Immature natural killer cell (primary cell): Measurements from ENCODE around the gene VAC14. TPM values are rescaled to one million over a fixed set of nuclear protein-coding genes. Genes with fewer than 3 reads are reported as not detected.
A peak's percentile ranks its signal among the peaks of the same experiment; 100 is the strongest.

Source experiments
- DNase-seq, 3 donors: peaks; one replicate each; pipeline ENCODE4 v3.0.0; 2022; ENCODE audit warnings: mixed read lengths in 1 of 3
- H3K27ac Mint-ChIP-seq, 6 donors: one replicate each; pipeline ENCODE4 v1.8.0; 2020; ENCODE audit warnings: mixed read lengths in 6 of 6, mild to moderate bottlenecking in 5 of 6, inconsistent platforms in 4 of 6, moderate library complexity in 3 of 6
- H3K27me3 Mint-ChIP-seq, 3 donors: one replicate each; pipeline ENCODE4 v1.8.0; 2020 to 2021; ENCODE audit warnings: low read depth in 3 of 3, mild to moderate bottlenecking in 3 of 3, mixed read lengths in 3 of 3, moderate library complexity in 3 of 3, inconsistent platforms in 1 of 3
- H3K36me3 Mint-ChIP-seq, 3 donors: one replicate each; pipeline ENCODE4 v1.8.0; 2020; ENCODE audit warnings: mixed read lengths in 3 of 3, inconsistent platforms in 2 of 3, mild to moderate bottlenecking in 2 of 3
- H3K4me1 Mint-ChIP-seq, 2 donors: one replicate each; pipeline ENCODE4 v1.8.0; 2020; ENCODE audit warnings: inconsistent platforms in 2 of 2, mild to moderate bottlenecking in 2 of 2, mixed read lengths in 2 of 2, moderate library complexity in 1 of 2
- H3K4me3 Mint-ChIP-seq, 5 donors: one replicate each; pipeline ENCODE4 v1.8.0; 2020; ENCODE audit warnings: mild to moderate bottlenecking in 5 of 5, mixed read lengths in 5 of 5, inconsistent platforms in 3 of 5, moderate library complexity in 3 of 5
- H3K9me3 Mint-ChIP-seq, 6 donors: one replicate each; pipeline ENCODE4 v1.8.0; 2020; ENCODE audit warnings: mild to moderate bottlenecking in 6 of 6, mixed read lengths in 6 of 6, inconsistent platforms in 4 of 6, moderate library complexity in 3 of 6
- polyA plus RNA-seq, 3 donors: library from polyadenylated mRNA; unstranded; fragments of 300-500 nt; fragmentation: Illumina TruSeq; gene quantifications; one replicate each; pipeline ENCODE4 v1.2.3, GENCODE V29; 2021

VAC14 gene
- polyA plus RNA-seq, 3 donors from 2014 or later = 19.1 to 42.2 (median 28.1) TPM

DNA sequence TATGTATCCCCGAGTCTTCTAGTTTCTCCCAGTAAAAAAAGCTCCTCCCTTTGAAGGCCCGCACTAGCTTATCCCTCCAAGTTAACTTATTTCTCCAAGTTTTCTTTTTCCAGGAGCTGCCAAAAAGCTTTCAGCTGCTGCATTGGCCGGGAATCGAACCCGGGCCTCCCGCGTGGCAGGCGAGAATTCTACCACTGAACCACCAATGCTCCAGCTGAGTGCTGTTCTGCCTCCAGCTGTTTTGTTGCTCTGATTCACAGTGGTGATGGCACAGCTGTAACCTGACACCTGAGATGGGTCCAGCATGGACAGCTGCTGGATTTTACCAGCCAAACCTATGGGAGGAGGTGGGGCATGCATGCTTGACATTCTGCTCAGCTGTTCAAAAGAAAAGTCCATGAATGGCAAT is 22.1 kb downstream of the VAC14 start:
- peaks cover 23 to 64% (median 36%) of the 10 kb centered on the region in 3 donors for H3K36me3 Mint-ChIP-seq
- no peaks in the 10 kb centered on the region for H3K4me1 Mint-ChIP-seq
- no peaks in the 10 kb centered on the region for H3K9me3 Mint-ChIP-seq

DNA sequence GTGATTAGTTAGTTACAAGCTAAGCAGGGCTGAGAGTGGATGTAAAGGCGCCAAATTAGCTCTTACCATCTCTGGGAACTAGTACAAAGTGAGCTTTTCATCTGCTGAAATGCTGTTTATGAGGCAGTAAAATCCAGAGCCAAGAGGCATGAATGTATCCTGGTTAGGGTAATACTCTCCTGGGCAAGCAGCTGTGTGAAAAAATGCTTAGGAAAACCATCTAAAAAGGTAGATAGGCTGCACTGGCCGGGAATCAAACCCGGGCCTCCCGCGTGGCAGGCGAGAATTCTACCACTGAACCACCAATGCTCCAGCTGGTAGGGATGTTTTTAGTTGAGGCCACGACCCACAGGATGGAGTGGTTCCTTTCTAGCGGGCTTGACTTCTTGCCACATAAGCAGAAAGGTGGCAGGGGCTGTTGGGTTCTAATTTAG is 23.0 kb downstream of the VAC14 start:
- H3K36me3 Mint-ChIP-seq = peaks cover 23 to 62% (median 31%) of the 10 kb centered on the region in 3 donors
- H3K4me3 Mint-ChIP-seq = no peak overlapping the region
- H3K9me3 Mint-ChIP-seq = no peaks in the 10 kb centered on the region
- peaks cover 0 to 2% (median 2%) of the 10 kb centered on the region in 3 donors for H3K27me3 Mint-ChIP-seq
- DNase-seq = no peak
- no peaks in the 10 kb centered on the region for H3K4me1 Mint-ChIP-seq
- no peak overlapping the region for H3K27ac Mint-ChIP-seq

More for the DNA sequence above, 22.1 kb downstream of the VAC14 start:
- peaks cover 1 to 3% (median 2%) of the 10 kb centered on the region in 3 donors for H3K27me3 Mint-ChIP-seq
- DNase-seq = no peak
- no peak overlapping the region for H3K4me3 Mint-ChIP-seq
- H3K27ac Mint-ChIP-seq = no peak overlapping the region

DNA sequence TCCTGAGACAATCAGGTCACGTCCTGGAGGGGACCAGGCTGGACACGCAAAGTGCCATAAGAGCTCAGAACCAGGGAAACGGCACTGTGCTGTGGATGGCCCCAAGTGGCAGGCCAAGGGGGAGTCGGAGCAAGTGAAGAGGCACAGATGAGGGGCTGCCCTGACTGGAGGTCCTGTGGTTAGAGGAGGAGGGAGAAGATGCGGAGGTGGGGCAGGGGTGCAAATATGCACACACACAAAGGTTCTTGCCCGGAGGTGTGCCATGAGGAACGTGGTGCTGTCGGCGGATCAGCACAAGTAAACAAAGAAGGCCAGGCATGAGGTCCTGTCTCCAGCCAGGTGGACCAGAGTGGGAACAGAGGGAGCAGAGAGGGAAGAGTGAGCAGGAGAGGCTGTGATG is 23.5 kb downstream of the VAC14 start:
- H3K9me3 Mint-ChIP-seq = no peaks in the 10 kb centered on the region
- H3K27ac Mint-ChIP-seq = no peak overlapping the region

DNA sequence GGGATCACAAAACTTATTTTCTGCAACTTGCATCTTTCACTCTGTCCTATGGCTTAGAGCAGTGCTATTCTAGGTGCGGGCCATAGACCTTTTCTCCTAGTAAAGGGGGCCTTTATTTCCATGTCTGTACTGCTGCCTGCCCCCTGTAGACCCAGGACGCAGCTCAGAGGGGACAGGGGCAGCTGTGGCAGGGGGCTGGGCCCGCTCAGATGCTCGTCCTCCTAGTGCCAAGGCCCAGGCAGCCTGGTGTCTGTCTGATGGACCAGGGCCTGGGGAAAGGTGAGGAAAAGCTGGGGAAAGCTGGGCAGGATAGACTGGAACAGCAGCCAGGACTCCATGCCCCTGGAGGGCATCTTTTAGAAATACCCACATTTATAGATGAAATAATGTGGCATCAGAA is 25.6 kb downstream of the VAC14 start:
- H3K36me3 Mint-ChIP-seq = peaks cover 9 to 41% (median 40%) of the 10 kb centered on the region in 3 donors
- H3K4me3 Mint-ChIP-seq = no peak overlapping the region
- H3K9me3 Mint-ChIP-seq = no peaks in the 10 kb centered on the region
- peaks cover under 1 to 2% (median 2%) of the 10 kb centered on the region in 3 donors for H3K27me3 Mint-ChIP-seq
- DNase-seq = no peak
- no peaks in the 10 kb centered on the region for H3K4me1 Mint-ChIP-seq
- H3K27ac Mint-ChIP-seq = no peak overlapping the region

More for the DNA sequence above, 23.5 kb downstream of the VAC14 start:
- H3K36me3 Mint-ChIP-seq = peaks cover 22 to 57% (median 34%) of the 10 kb centered on the region in 3 donors
- no peak for DNase-seq
- H3K4me3 Mint-ChIP-seq = no peak overlapping the region
- peaks cover 0 to 2% (median 2%) of the 10 kb centered on the region in 3 donors for H3K27me3 Mint-ChIP-seq
- no peaks in the 10 kb centered on the region for H3K4me1 Mint-ChIP-seq

DNA sequence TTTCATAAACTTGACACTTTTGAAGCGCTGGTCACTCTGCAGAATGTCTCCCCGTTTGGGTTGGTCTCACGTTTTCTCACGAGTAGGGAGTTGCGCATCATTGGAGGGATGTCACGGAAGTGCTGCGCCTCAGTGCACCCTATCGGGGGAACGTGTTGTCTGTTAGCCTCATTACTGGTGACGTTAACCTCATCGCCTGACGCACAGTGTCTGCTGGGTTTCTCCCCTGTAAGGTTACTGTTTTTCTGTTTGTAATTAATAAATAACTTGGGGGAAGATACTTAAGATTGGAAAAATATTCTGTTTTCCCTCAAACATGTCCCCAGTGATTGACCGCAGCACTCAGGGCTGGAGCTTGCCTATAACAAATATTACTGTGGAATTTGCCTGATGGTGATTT is 26.7 kb downstream of the VAC14 start:
- H3K27ac Mint-ChIP-seq = peak overlapping the region in 1 of 6 donors; percentile 11
- peaks cover 9 to 40% (median 33%) of the 10 kb centered on the region in 3 donors for H3K36me3 Mint-ChIP-seq
- H3K4me3 Mint-ChIP-seq = no peak overlapping the region

DNA sequence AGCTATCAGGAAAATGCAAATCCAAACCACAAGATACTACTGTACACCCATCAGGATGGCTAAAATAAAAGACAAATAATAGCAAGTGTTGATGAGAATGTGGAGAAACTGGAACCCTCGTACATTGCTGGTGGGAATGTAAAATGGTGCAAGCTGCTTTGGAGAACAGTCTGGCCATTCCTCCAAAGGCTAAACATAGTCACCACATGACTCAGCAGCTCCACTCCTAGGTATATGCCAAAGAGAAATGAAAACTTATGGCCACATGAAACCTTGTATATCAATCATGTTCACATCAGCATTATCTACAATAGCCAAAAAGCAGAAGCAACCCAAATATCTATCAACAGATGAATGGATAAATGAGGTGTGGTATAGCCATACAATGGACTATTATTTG is 28.5 kb downstream of the VAC14 start:
- no peak for DNase-seq
- Mint-ChIP-seq H3K4me1 (no peaks in the 10 kb centered on the region), H3K27me3 (peaks cover 0 to 3% (median 2%) of the 10 kb centered on the region in 3 donors), H3K36me3 (peaks cover 3 to 34% (median 27%) of the 10 kb centered on the region in 3 donors), H3K9me3 (no peaks in the 10 kb centered on the region), H3K27ac (no peak overlapping the region), H3K4me3 (no peak overlapping the region)

More for the DNA sequence above, 26.7 kb downstream of the VAC14 start:
- Mint-ChIP-seq H3K27me3 (peaks cover 2 to 3% (median 2%) of the 10 kb centered on the region in 3 donors), H3K9me3 (no peaks in the 10 kb centered on the region), H3K4me1 (no peaks in the 10 kb centered on the region)
- no peak for DNase-seq

DNA sequence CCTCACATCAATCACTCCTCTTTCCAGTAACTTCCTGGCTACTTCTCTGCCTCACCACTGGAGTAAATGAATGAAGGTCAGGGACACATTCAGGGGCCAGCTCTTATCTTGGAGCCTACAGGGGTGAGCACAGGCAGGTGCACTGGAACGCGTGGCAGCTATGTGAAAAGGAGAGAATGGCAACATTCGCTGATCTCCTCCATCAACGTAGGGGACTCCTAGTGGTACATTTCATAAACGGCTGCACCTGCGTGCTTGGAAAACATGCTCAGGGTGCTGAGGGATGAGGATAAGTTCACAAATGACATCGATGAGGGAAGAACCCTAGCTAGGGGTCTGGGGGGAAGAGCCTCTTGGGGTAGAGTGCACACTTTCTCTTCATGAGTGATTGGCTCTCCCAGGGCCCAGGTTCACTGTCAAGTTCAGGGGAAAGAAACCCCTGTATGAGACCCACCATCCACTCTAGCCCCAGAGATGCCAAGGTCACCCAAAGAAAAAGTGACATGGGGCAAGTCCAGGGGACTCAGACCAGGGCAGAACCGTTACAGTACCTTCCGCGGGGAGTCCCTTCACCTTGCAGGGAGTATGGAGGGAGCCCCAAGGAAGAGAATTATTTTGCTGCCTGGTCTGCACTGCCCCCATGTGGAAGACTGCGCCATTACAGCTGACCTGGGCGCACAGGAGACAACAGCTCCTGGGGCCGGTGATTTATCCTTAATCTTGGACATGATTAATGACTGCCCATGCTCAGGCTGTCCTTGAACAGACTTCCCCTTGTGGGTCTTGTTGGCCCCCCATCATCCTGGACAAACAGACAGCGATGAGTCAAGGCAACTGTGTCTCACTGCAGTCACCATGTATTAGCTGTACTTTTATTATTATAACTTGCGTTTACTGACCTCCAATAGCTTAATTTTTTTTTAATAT is 30.1 kb downstream of the VAC14 start:
- Mint-ChIP-seq H3K4me3 (no peak overlapping the region), H3K27me3 (peaks cover 0 to 3% (median 2%) of the 10 kb centered on the region in 3 donors), H3K9me3 (no peaks in the 10 kb centered on the region), H3K36me3 (peaks cover 0 to 29% (median 24%) of the 10 kb centered on the region in 3 donors), H3K4me1 (no peaks in the 10 kb centered on the region), H3K27ac (no peak overlapping the region)
- peak; percentile 24 to 34 (median 30) for DNase-seq

DNA sequence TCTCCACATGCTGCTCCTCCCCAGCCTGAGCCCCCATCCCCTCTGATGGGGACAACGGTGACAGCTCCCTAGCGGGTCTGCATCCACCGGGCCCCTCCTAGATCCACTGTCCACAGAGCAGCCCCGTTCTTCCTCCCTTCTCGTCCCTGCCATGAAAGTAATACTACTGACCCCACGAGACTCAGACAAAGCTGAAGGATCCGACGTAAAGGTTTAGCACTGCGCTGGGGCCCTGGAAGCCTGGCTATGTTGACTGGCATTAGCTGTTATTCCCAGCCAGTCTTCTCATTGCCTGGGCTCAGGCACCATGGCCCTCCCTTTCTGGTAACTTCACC is 30.7 kb downstream of the VAC14 start:
- no peak for DNase-seq
- peaks cover 0 to 28% (median 23%) of the 10 kb centered on the region in 3 donors for H3K36me3 Mint-ChIP-seq
- no peaks in the 10 kb centered on the region for H3K4me1 Mint-ChIP-seq
- H3K27me3 Mint-ChIP-seq = peaks cover 0 to 3% (median 2%) of the 10 kb centered on the region in 3 donors
- H3K27ac Mint-ChIP-seq = no peak overlapping the region
- H3K9me3 Mint-ChIP-seq = no peaks in the 10 kb centered on the region
- no peak overlapping the region for H3K4me3 Mint-ChIP-seq

DNA sequence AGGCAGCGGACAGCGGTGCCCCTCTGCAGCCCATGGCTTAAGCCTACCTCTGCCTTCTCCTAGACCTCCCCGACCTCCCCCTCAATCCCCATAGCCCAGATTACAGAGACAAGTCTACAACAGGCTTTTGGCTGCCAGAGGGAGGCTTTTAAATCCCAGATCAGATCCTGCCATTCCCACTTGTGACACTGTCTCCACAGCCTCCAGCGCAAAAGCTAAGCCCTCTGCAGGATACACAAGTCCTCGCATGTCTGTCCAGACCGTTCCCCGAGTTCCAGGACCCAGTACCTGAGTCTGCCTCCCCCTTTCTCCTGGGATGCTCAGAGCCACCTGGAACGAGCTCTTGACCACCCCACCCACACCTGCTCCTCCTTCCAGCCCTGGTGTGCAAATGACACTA is 31.2 kb downstream of the VAC14 start:
- no peak overlapping the region for H3K4me3 Mint-ChIP-seq
- peaks cover 0 to 26% (median 18%) of the 10 kb centered on the region in 3 donors for H3K36me3 Mint-ChIP-seq
- H3K9me3 Mint-ChIP-seq = no peaks in the 10 kb centered on the region
- no peak overlapping the region for H3K27ac Mint-ChIP-seq
- peaks cover 0 to 4% (median 2%) of the 10 kb centered on the region in 3 donors for H3K27me3 Mint-ChIP-seq
- H3K4me1 Mint-ChIP-seq = no peaks in the 10 kb centered on the region
- no peak for DNase-seq

DNA sequence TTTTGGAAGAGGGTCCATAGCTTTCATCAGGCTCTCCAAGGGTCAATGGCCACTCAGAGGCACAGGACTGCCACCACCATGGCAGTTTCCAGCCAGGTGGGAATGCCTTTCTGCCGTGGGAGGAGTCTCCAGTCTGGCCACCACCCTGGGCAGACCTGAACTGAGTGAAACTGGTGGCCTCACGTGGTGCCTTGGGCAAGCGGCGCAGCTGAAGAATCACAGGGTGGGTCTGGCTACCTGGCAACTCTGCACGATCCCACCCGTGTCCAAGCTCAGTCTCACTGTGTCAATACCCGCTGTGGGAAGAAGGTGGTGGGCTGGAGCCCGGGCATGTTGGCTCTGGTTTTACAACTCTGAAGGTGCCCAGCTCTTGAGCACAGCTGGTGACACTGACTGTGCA is 31.8 kb downstream of the VAC14 start:
- Mint-ChIP-seq H3K4me1 (no peaks in the 10 kb centered on the region), H3K4me3 (no peak overlapping the region), H3K9me3 (no peaks in the 10 kb centered on the region), H3K27ac (no peak overlapping the region), H3K27me3 (peaks cover 0 to 4% (median 2%) of the 10 kb centered on the region in 3 donors), H3K36me3 (peaks cover 0 to 28% (median 16%) of the 10 kb centered on the region in 3 donors)
- no peak for DNase-seq

DNA sequence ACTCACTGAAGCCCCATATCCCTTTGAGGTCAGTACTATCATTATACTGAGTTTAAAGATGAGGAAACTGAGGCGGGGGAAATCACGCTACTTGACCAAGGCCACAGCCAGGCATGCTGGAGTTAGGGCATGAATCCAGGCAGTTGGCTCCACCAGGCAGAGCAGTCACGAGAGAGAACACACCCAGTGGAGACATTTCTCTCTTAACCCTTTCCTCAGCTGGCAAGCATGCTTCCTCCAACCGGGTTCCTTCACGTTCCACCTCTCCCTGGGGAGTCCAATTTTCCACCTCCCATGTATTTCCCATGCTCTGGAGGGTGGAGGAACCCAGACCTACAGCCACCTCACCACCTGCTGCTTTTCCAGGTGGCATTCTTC is 32.8 kb downstream of the VAC14 start:
- Mint-ChIP-seq H3K36me3 (peaks cover 0 to 21% (median 12%) of the 10 kb centered on the region in 3 donors), H3K27ac (no peak overlapping the region), H3K4me3 (no peak overlapping the region), H3K4me1 (no peaks in the 10 kb centered on the region), H3K27me3 (peaks cover 0 to 3% (median 2%) of the 10 kb centered on the region in 3 donors), H3K9me3 (no peaks in the 10 kb centered on the region)
- DNase-seq = no peak

DNA sequence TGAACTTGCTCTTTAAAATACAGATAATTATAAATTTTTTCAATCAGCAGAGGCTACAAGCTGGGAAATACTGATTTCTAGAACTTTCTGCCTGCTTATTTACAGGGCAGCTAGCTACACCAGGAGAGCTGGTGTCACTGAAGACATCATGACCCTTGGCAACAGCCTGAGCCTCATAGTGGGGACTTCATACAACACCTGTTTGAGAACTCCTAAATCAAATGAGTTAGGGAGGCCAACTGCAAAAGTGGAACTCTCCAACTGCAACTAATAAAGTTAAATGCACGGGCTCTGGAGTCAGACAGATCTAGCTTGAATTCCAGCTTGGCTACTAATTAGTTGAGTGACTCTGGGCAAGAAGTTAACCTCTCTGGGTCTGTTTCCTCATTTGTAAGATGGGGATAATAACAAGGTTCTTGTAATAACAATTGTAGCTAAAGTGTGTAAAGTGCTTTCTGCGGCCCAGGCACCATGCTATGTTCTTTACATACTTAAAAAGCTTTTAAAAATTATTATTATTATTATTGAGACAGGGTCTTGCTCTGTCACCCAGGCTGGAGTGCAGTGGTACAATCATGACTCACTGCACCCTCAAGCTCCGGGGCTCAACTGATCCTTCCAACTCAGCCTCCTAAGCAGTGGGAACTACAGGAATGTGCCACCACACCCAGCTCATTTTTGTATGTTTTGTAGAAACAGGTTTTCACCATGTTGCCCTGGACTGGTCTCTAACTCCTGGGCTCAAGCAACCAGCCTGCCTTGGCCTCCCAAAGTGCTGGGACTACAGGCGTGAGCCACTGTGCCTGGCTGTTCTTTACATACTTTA is 33.4 kb downstream of the VAC14 start:
- DNase-seq = no peak
- Mint-ChIP-seq H3K27me3 (peaks cover 0 to 3% (median 2%) of the 10 kb centered on the region in 3 donors), H3K36me3 (peaks cover 0 to 19% (median 6%) of the 10 kb centered on the region in 3 donors), H3K4me3 (no peak overlapping the region), H3K27ac (no peak overlapping the region), H3K4me1 (no peaks in the 10 kb centered on the region), H3K9me3 (no peaks in the 10 kb centered on the region)

DNA sequence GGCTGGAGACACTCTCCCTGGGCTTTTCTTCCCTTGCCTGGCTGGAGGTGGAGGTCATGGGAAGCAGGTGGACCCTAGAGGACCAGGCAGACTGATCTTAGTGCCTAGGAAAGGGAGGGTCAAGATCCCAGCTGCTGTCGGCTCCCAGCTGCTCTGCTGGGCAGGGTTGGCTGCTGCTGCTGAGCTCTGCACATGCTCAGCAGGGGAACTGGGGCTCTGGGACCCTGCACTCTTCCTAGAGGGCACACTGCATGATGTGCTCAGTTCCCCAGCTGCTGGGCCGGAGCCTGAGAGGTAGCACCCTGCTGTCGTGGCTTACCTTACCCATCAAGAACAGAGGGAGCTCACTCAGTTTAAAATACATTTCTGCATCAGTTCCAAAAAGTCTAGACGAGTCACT is 34.3 kb downstream of the VAC14 start:
- peaks cover 0 to 3% (median 2%) of the 10 kb centered on the region in 3 donors for H3K27me3 Mint-ChIP-seq
- peaks cover 0 to 19% (median 0%) of the 10 kb centered on the region in 3 donors for H3K36me3 Mint-ChIP-seq
- DNase-seq = no peak
- no peaks in the 10 kb centered on the region for H3K4me1 Mint-ChIP-seq
- no peak overlapping the region for H3K27ac Mint-ChIP-seq
- no peaks in the 10 kb centered on the region for H3K9me3 Mint-ChIP-seq
- H3K4me3 Mint-ChIP-seq = no peak overlapping the region

DNA sequence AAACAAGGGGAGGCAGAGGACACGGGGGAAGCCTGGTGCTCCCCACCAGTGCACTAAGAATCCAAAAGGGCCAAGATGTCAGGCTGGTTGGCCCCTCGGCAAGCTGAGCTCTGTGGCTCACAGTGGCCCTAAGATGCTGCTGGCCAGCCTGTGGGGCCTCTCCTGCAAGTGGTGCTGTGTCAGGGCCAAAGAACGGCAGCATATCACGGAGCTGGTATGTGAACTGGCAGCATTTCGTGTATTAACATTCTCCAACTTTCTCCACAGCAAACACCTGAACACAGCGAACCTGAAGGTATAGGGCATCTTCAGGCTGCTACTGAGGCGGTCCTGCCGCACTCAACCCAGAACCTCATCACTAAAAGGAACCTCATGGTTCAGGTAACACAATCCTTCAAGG is 34.8 kb downstream of the VAC14 start:
- H3K9me3 Mint-ChIP-seq = no peaks in the 10 kb centered on the region
- H3K27ac Mint-ChIP-seq = no peak overlapping the region
- peaks cover 0 to 19% (median 0%) of the 10 kb centered on the region in 3 donors for H3K36me3 Mint-ChIP-seq
- DNase-seq = no peak
- H3K4me1 Mint-ChIP-seq = no peaks in the 10 kb centered on the region
- H3K27me3 Mint-ChIP-seq = peaks cover 0 to 3% (median 2%) of the 10 kb centered on the region in 3 donors
- no peak overlapping the region for H3K4me3 Mint-ChIP-seq
